ENCODE results near the gene DCLRE1C. TPM values are rescaled to one million over a fixed set of nuclear protein-coding genes. Genes with fewer than 3 reads are reported as not detected.
"Not testable (repeated sequence)": the region's sequence is repeated elsewhere in the genome, so short reads cannot be mapped to it uniquely, and the experiment has no call there.

DCLRE1C gene
- 16.6 TPM for total RNA-seq

DNA sequence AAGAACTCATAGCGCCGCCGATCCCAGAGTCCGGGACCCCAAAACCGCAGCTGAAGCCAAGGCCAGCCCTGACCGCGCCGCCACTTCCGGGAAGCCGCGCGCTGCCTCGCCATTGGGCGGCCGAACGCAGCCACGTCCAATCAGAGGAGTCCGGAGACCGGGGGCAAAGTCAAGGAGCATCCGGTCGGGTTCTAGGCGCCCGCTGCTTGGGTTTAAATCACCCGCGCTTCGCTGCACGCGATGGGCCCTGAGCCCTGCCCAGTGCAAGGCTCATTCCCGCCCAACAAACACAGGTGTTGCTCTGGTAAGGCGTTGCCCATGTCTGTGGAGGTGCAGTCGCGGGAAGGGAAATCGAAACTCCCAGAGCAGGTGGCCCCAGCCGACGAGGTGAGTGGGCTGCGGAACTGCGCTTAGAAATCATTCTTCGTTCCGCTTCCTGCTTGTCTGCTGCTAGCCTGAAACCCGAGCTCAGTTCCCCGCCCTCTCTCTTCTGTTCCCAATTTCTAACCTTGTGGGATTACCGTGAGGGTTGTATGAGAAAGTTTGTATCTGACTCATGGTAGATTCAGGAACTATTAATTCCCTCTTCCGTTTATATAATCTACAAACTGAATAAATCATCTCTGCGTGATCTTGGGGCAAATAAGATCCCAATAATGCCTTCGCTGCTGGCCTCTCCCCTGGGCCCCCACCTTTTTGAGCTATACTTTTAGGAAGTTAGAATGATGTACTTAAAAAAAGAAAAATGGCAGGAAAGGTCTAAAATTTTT lies at the start of gene DCLRE1C:
Gene DCLRE1C (minus strand): TSS at position 96 of the 770 bp plus-strand sequence. CDS start 86 bp downstream, at position 10.
- intact Hi-C loops (cut with DNase I), result loop anchor here (10.0 kb wide), 1 partner anchor 109 kb away; no protein-coding TSS in a partner anchor
- ATAC-seq, result peak; percentile 99
- DNase-seq (ENCODE audit: low spot score), result peak; percentile 91

DNA sequence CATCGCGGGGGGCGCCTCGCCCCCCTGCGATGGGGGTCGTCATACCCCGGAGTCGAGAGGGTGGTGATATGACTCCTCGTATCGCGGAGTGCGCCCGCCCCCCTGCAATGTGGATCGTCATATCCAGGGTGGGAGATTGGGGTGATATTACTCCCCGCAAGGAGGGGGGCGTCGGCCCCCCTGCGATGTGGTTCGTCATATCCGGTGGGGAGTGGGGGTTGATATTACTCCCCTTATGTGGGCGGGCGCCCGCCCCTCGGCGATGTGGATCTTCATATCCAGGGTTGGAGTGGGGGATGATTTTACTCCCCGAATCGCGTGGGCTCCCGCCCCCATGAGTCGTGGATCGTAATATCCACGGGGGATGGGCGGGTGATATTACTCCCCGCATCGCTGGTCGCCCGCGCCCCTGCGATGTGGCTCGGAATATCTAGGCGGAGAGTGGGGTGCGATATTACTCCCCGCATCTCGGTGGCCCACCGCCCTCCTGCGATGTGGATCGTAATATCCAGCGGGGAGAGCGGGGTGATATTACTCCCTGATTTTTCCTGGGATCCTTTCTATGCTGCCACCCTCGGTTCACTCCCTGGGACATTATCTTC lies 42.2 kb upstream of the DCLRE1C start:
- intact Hi-C loops (cut with DNase I), result no loop called here
- DNase-seq (ENCODE audit: low spot score), result no peak
- peak; percentile 20 for ATAC-seq

DNA sequence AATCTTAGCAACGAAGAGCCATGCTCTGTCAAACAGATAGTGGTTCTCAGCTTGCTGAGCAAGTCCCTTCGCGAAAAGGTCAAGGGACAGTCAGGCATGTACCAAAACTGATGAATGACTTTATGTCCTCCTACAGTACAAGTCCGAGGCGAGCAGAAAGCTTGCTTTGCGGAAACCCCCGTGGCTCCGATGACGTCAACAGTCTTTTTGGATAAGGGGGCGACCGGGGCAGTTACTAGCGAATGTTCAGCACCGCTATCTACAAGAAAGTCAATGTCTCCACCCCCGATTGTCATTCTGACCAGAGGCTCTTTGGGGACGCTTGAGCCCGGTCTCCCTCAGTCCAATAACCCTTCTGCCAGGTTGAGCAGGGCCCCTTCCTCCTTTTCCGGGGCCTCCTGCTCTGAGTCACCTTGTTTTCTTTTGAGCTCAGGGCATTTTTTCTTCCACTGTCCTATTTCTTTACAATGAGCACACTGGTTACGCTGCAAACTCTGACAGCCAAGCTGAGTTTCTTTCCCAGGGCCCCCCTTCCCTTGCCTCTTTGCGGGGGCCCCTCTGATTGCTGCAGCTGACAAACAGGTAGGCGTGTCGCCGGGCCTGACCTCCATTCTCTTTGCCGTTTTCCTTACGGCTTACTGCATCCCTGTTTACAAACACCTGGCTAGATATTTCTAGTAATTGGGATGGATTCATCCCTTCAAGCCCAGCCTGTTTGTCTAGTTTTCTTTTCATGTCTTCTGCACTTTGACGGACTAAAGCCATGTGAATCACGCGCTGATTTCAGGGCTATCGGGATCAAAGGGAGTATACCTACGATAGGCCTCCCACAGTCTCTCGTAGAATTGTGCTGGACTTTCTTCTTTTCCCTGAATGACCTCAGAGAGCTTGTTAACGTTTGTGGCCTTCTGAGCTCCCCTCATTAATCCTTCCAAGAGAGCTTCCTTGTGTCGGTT lies 39.9 kb upstream of the DCLRE1C start:
- DNase-seq (ENCODE audit: low spot score); ATAC-seq; intact Hi-C loops (cut with DNase I): not testable (repeated sequence)

DNA sequence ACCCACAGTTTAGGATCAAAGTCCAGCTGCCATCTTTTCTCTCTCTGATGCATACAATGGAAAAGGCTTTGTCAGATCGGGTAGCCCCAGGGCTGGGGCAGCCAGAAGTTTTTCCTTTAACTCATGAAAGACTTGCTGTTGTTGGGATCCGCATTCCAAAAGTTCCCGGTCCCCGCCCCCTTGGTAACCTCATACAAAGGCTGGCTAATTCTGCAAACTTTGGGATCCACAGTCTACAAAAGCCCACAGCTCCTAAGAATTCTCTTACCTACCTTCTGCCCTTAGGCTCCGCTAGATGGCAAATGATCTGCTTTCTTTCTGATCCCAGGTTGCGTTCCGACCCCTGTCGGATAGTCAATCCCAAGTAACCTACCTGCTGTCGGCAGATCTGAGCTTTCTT lies 38.4 kb upstream of the DCLRE1C start:
- intact Hi-C loops (cut with DNase I); DNase-seq (ENCODE audit: low spot score); ATAC-seq: not testable (repeated sequence)

DNA sequence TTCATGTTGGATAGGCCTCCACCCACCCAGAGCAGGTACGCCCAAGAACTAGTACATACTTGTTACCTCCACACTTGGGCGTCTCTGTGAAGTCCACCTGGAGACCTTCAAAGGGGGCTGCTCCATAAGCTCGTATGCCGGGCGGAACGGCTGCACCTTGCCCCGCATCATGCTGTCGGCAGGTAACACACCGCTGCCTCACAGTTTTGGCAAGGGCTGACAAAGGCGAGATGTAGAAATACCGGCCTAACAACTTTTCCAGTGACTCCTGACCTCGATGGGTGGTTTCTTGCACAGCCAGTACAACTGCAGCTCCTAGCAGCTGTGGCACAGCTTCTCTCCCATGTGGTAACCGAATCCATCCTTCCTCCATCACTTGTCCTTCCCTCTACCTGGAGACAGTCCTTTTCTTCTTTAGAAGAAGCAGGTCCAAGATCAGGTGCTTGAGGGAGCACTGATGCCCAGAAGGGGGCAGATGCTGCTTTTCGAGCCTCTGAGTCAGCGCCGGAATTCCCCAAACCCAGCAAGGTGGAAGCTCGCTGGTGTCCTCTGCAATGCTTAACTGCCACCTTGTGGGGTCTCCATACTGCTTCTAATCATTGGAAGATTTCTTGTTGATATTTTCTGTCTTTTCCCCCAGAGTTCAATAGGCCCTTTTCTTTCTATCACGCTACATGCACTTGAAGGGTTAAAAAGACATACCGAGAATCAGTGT lies 37.3 kb upstream of the DCLRE1C start:
- intact Hi-C loops (cut with DNase I); DNase-seq (ENCODE audit: low spot score); ATAC-seq: not testable (repeated sequence)

DNA sequence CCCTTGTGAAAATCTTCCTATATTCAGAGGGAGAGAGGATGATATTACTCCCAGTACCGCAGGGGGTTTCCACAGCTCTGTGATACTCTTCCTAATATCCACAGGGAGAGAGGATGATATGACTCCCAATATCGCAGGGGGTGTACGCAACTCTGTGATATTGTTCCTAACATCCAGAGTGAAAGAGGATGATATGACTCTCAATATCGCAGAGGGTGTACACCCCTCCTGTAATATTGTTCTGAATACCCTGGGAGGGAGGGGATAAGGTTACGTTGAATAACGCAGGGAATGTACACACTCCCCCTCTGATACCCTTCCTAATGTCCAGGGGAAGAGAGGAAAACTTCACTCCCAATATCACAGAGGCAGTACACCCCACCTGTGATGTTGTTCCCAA lies 35.7 kb upstream of the DCLRE1C start:
- intact Hi-C loops (cut with DNase I); DNase-seq (ENCODE audit: low spot score); ATAC-seq: not testable (repeated sequence)

DNA sequence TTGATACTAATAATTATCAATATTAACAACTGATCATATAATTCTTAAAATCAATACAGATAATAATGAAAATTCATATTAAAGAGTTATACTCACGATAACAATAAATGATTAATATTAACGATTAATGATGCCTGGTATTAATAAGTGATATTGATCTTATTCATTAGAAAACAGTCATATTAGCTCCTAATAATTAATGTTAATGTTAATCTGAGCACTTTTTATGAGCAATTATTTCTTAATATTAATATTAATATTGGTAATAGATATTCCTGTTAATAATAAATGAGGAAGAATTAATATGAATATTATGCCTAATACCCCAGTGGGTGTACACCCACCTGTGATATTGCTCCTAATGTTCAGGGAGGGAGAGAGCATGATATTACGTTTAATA lies 28.8 kb upstream of the DCLRE1C start:
- intact Hi-C loops (cut with DNase I), result no loop called here
- ATAC-seq, result no peak
- DNase-seq (ENCODE audit: low spot score), result no peak

DNA sequence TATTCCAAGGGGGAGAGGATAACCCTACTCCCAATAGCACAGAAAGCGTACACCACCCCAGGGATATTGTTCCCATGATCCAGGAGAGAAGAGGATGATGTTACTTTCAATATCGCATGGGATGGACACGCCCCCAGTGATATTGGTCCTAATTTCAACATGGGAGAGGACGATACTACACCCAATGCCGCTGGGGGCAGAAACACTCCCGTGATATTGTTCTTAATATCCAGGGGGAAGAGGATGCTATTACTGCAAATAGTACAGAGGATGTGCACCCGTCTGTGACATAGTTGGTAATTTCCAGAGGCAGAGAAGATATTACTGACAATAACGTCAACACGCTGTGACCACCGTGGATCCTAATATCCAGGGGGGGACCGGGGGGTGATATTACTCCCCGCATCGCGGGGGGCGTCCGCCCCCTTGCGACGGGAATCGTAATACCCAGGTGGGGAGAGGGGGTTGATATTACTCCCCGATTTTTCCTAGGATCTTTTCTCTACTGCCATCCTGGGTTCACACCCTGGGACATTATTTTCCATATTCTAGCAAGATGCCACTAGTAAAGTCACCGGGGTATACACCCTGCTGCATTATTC lies 21.9 kb upstream of the DCLRE1C start:
- ATAC-seq (no peak), DNase-seq (ENCODE audit: low spot score) (no peak)
- intact Hi-C loops (cut with DNase I), result no loop called here

DNA sequence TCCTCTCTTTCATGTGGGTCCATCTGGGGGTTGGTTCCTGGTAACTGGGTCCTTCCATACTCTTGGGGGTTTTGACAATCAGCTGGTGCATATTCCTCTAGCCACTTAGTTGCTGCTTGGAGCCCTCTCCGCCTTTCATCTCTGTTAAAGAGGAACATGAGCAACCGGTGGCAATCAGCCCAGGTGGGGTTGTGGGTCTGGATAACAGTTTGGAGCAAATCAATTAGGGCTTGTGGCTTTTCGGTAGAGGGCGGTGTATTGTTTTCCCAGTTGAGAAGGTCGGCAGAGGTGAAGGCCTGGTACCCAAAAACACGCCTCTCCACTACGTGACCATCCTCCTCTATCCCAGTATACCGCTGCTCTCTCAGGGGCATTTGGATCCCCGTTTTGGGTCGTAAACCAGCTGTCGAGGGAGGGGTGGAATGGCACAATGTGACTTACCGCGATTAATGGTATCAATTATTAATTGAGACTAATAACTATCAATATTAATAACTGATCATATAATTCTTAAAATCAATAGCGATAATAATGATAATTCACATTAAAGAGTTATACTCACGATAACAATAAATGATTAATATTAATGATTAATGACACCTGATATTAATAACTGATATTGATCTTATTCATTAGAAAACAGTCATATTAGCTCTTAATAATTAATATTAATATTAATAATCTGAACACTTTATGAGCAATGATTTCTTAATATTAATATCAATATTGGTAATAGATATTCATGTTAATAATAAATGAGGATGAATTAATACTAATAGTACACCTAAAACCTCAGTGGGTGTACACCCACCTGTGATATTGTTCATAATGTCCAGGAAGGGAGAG lies 20.5 kb upstream of the DCLRE1C start:
- DNase-seq (ENCODE audit: low spot score); intact Hi-C loops (cut with DNase I); ATAC-seq: not testable (repeated sequence)

DNA sequence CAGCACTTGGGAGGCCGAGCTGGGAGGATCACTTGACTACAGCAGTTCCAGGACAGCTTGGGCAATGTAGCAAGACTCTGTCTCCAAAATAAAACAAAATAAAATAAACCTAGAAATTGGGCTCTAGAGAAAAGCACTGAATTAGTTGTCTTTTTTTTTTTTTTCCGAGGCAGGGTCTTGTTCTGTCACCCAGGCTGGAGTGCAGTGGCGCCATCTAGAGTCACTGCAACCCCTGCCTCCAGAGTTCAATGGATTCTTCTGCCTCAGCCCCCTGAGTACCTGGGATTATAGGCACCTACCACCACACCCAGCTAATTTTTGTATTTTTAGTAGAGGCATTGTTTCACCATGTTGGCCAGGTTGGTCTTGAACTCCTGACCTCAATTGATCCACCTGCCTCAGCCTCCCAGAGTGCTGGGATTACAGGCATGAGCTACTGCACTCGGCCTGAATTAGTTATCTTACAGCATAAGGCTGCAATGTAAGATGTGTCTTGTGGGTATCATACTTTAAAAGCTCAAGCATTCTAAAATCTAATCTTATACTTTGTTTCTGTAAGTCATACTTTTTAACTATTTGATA lies 18.1 kb upstream of the DCLRE1C start:
- intact Hi-C loops (cut with DNase I), result no loop called here
- ATAC-seq (no peak), DNase-seq (ENCODE audit: low spot score) (no peak)

DNA sequence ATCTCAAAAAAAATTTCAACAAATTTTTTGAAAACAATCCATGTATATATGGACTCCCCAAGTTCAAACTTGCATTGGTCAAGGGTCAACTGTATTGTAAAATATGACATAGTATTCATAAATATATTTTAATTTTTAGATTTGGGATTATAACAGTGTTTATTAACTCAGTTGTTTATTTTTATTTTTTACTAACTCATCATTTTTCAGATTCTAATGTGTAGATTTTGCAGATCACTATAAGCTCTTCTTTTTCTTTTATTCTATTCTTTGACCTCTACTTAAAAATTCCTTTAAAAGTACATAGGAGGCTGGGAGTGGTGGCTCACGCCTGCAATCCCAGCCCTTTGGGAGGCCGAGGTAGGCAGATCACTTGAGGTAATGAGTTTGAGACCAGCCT lies 14.0 kb upstream of the DCLRE1C start:
- ATAC-seq (no peak), DNase-seq (ENCODE audit: low spot score) (no peak)
- intact Hi-C loops (cut with DNase I), result no loop called here

DNA sequence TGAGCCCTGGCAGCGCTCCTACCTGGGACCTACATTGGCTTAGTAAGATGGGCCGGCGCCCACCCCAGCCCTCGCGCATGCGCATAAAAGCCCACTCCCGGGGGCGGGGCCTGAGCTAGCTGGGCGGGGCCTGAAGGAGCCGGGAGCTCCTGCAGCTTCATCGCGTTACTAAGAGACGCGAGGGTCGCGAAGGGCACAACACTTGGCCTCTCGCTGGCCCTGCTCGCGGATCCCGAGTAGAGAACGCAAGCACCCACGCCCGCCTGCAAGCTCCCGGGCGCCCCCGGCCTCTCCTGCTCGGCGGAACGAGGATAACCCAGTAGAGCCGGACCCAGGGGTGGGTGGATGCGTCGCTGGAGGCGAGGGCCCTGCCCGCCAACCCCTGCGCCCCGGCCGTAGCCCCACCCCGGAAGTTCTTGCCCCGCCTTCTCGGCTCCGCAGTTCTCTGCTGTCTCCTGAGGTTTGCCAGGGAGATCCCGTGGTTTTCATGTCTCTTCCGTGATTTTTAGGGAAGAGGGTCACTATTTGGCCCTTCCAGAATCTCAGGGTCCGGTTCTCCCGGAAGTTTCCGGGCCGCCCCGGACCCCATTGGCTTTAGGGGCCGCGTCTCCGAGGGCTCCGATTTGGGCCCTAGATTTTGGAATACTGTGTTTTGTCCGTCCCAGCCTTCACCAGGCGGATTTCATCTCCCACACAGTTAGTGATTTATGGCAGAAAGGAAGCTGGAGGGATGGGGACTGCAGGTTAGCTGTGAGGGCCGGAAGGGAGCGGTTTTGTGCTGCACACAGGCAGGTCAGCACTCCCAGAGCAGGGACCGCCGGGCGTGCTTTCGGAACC lies 5.5 kb upstream of the DCLRE1C start, which contains the start of gene MEIG1:
Gene MEIG1 (plus strand): TSS at position 168 of the 837 bp plus-strand sequence. CDS start 7,081 bp downstream, outside the sequence.
- ATAC-seq (peak; percentile 99), DNase-seq (ENCODE audit: low spot score) (peak; percentile 97)
- intact Hi-C loops (cut with DNase I), result loop anchor here (10.0 kb wide), 1 partner anchor 115 kb away; no protein-coding TSS in a partner anchor

DNA sequence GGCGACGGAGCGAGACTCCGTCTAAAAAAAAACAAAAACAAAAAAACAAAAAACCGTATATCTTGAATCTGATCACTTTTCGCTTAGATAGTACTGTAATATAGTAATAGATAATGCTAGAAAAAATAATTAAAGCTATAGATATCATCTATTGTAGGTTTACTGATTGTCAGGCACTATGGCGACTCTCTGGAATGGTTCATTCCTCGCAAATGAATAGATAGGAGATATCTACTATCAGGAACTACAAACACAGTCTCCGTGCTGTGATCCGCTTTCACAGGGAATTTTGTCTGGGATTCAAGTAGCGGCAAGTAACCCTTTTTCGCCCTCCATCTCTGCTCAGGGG lies 5.0 kb upstream of the DCLRE1C start:
- ATAC-seq (no peak), DNase-seq (ENCODE audit: low spot score) (no peak)
- intact Hi-C loops (cut with DNase I), result loop anchor here (10.0 kb wide), 1 partner anchor 114 kb away; no protein-coding TSS in a partner anchor

DNA sequence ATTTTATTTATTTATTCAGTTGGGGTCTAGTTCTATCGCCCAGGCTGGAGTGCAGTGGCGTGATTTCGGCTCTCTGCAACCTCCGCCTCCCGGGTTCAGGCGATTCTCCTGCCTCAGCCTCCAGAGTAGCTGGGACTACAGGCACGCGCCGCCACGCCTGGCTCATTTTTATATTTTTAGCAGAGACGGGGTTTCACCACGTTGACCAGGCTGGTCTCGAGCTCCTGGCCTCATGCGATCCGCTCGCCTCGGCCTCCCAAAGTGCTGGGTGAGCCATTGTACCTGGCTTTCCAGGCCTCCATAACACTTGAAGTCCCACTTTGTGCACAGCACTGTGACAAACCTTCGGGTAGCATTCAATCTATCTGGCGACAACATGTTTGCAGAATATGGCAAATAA lies 1.0 kb upstream of the DCLRE1C start:
- DNase-seq (ENCODE audit: low spot score) (no peak), ATAC-seq (no peak)
- intact Hi-C loops (cut with DNase I), result loop anchor here (10.0 kb wide), 1 partner anchor 110 kb away; no protein-coding TSS in a partner anchor

DNA sequence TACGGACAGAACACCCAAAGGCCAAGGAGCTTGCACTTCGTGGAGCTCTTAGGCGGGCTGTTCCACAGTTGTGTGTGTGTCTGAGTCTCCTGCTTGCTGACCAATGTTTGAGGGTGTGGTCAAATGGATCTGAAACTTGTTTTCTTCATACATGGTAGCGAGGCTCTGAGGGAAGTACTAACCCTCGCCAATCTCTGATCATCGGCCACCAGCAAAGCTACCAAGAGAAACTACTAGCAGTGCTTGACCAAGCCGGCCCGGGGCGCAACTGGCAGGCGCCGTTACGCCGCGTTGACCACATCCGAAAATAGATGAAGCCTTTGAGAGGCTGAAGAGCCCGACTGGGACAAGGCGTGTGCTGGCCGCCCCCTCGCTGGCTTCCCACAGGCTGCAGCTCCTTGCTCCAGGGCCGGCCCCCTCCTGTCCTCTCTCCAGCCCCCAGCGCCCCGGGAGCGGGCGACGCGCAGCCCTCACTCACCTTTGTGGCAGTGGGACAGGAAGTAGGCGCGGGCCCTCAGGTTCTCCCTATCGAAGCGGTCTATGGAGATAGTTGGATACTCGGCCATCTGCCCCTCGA lies 384 bp downstream of the DCLRE1C start:
- intact Hi-C loops (cut with DNase I), result loop anchor here (10.0 kb wide), 1 partner anchor 109 kb away; no protein-coding TSS in a partner anchor
- DNase-seq (ENCODE audit: low spot score) (no peak), ATAC-seq (peak; percentile 68)
